KOPT-K1 (cell line): ENCODE measurements around the gene SLC25A47.

ENCODE experiments used
- H3K27ac ChIP-seq: fragments of 200-600 bp; sonication (generic); 2 replicates; pipeline ENCODE4 v1.5.1; 2016; ENCODE audit warnings: antibody characterized with exemption, mild to moderate bottlenecking, low read depth, low read length; ENCODE audit not compliant: poor library complexity, severe bottlenecking
- H3K36me3 ChIP-seq: fragments of 200-600 bp; sonication (generic); 2 replicates; pipeline ENCODE4 v1.5.1; 2017; ENCODE audit warnings: antibody characterized with exemption, mild to moderate bottlenecking, low read length, moderate library complexity; ENCODE audit not compliant: insufficient read depth
- H3K9me3 ChIP-seq: fragments of 200-600 bp; sonication (generic); 2 replicates; pipeline ENCODE4 v1.5.1; 2017; ENCODE audit warnings: antibody characterized with exemption, low read length, mild to moderate bottlenecking; ENCODE audit not compliant: insufficient read depth, poor library complexity, severe bottlenecking

The SLC25A47 gene

GRCh38 chr14:100375963-100376735 lies 53.0 kb downstream of the SLC25A47 start, which contains the start of gene WDR25:
TSS of gene WDR25 (plus strand) at chr14:100376485.
- H3K36me3 ChIP-seq: no peaks in the 10 kb centered on the region
- H3K27ac ChIP-seq: peak within 1 kb of the TSS; percentile 57
- H3K9me3 ChIP-seq: no peaks in the 10 kb centered on the region

- Histone ChIP-seq H3K9me3 (no peaks in the 10 kb centered on the region), H3K36me3 (no peaks in the 10 kb centered on the region)
Observed at GRCh38 chr14:100376751-100377171, 53.6 kb downstream of the SLC25A47 start.

More at GRCh38 chr14:100376751-100377171, 53.6 kb downstream of the SLC25A47 start:
- peak overlapping the region; percentile 57 for H3K27ac ChIP-seq
